DMS 273 treated with DMSO at 0.1 percent for 48 hours (cell line): ENCODE data around the gene CYP11A1.

Experiments
- DNase-seq: peaks from one replicate; lab custom pipeline; 2025; lab: John Stamatoyannopoulos, UW

The CYP11A1 gene

GRCh38 chr15:74388363-74388951 is 21.0 kb upstream of the CYP11A1 start:
- no peak for DNase-seq

DNA sequence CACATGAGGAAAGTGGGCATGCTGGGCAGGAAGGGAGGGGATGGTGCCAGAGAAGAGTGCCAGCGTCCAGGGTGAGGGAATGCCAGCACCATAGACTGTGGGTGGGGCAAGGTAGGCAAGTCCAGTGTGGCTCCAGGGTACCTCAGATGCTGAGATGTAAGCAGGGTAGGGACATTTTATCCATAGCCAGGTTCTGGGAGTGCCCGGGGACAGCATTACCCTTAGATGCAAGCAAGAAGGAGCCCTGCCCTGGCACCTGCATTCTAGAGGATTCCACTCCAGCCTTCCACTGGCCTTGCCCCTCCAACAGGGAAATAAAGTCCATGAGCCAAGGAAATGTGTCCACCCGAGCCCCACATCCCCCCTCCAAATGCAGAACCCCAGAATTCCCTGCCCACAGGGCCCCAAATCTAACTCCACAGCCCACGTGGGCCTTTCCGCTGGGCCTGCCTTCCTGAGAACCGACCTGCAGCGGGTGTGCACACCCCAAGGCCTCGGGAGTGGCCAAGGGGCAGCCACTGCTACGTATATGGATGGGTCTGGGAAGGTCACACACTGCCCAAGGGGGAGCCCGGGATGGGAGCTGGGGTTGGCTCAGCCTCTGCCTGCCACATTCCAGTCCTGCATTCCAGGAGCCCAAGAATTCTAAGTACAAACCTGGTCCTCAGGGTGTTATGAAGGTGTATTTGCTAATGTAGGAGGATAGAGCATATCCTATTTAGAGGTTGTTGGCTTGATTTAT is 20.3 kb upstream of the CYP11A1 start:
- DNase-seq: no peak

DNA sequence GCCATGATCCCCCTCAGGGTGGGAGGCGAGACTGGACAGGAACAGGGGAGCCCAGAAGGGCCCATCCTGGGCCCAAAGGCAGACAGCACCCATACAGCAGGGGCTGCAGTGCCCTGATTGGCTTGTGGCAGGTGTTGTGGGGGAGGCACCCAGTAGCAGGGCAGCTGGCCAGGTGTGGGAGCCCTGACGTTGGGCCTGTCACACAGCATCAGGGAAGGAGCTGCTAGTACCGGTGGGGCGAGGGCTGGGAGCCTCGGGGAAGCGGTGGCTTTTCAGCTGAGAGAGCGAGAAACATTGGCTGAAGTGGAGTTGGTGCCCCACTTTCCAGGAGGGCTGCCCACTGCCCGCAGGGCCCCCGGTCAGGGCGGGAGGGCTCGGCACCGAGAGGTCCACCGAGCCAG is 19.7 kb upstream of the CYP11A1 start:
- DNase-seq: no peak

DNA sequence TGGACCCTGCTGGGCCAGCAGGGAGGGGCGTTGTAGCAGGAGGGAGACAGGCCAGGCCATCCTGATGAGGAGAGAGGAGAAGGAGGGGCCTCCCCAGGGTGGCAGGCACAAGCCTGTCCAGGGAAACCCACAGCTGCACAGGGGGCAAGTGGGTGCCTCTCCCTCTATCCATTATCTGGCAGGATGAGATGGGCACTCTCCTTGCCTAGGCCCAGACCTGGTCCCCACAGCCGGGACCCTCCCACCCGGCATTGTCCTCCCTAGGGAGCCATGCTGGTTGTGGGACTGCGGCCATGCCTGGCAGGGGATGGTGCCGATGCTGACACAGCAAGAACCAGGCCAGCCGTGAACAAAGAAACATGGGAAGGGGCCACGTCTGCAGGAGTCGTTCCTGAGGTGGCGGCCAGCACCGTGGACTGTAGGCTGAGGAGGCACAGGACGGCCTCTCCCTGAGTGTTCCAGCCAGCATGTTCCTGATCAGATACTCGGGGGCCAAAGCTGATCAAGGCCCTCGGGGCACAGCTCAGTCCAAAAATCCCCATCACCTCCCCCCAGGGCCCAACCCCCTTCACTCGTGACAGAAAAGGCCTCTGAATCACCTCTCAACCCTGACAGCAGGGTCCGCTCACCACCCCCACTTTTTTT is 19.2 kb upstream of the CYP11A1 start:
- DNase-seq: no peak

GRCh38 chr15:74385733-74386132 is 18.3 kb upstream of the CYP11A1 start:
- DNase-seq: no peak

DNA sequence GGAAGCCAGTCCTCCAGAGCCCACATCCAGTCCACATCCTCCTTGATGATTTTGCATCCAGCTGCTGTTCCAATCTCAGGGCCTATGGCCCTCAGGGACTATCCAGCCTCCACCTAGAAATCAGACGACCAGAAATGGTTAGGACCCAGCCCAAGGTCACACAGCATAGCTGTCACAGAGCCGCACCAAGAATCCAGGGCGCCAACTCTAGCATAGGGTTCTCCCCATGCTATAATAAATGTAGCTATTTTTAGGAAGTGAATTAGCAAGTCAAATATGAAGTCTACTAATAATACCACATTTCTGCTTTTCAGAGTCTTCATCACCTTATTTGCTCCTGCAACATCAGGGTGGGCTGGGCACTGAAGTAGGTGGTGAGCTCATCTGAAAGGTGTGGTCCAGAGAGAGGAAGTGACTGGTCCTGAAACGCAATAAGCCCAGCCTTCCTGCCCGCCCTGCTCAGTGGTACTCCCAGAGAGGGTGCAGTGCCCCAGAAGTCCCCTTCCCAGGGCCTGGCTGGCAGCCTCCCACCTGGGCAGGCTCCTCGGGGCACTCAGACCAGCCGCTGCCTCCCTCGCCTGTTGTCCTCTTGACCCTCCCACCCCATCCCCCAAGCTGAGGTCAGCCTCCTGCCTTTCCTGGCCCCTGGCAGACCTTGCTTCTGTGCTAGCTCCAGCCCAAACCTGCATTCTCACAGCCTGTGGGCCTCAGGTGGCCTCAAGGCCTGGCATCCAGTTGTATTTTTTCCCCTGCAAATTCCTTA is 17.6 kb upstream of the CYP11A1 start:
- no peak for DNase-seq

- no peak for DNase-seq
These were observed 17.1 kb upstream of the CYP11A1 start for GRCh38 chr15:74384566-74384880.

DNA sequence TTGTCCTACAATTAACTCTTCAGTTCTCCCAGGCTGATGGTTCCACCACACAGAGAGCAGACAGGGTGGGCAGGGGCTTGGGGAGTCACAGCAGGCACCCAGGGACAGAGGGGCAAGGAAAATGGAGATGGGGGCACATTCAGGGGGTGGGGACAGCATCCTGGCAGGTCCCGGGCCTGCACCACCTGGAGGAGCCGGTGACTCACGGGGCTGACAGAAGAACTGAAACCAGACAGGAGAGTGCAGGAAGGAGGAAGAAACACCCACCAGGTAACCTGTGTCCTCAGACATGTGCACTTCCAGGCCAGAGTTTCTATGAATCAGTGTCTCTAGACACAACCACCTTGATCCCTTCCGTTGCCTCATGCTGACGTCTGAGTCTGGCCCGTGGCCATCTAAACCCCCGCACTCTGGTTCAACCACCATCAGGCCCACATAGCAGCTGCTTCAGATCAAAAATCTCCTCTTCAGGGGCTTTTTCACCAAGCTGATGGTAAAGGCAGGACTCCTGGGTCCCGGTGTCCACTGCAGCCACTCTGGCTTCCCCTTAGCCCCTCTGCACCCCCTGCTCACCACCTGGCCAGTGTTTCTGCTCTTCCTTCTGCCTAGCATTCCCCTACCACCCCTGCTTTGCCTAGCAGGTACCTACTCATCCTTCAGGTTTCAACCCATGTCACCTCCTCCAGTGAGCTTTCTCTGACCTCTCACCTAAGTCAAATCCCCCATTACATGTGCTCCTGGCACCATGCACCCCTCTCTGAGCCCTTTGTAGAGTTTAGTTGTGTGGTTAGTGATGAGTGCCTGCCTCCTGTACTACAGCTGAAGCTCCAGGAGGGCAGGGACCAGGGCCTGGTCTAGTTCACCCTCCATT is 16.5 kb upstream of the CYP11A1 start:
- no peak for DNase-seq

DNA sequence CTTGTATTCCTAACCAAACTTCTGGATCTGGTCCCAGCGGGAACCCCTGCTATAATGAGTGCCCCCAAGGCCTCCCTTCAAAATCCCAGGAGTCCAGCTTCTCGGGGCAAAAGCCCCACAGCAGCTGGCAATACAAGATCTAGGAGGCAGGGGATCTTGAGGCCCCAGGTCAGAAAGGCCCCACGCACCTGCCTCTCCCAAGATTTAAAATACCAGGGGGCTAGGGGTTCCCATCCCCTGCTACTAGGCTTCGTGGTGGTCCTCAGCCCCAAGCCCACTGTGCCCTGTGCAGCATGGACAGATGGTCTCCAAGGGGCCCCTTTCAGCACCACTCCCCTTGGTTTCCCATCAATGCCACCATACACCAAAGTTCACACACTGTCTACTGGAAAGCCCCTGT is 15.8 kb upstream of the CYP11A1 start:
- DNase-seq: no peak

GRCh38 chr15:74382004-74382816 is 14.8 kb upstream of the CYP11A1 start:
- no peak for DNase-seq

DNA sequence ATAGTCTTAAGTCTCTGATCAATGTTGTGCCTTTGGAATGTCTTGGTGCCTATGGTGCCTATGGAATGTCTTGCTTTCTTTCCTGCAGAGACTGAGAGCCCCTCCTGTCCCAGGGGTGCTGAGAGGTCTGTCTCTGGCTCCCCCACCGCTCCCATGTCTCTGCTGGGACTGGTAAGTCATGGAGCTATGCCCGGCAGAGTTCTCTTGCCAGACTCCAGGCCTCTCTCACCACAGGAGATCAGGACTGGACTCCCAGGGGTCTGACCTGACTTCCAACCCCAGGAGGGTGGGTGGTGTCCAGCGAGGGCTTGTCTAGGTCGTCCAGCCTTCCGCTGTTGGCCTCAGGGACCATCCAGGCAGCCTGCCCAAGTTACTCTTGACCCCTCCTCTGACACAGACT is 14.0 kb upstream of the CYP11A1 start:
- DNase-seq: no peak

DNA sequence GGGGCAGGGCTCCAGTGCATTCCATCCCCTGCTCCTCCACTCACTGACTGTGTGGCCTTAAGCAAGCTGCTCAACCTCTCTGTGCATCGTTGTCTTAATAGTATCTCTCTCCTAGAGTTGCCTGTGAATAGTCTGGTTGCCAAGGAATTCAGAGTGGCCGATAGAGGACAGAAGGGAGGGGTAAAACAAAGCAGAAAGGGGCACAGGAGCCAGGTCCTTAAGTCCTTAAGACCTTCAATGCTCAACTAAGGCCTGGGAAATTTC is 13.7 kb upstream of the CYP11A1 start:
- no peak for DNase-seq

DNA sequence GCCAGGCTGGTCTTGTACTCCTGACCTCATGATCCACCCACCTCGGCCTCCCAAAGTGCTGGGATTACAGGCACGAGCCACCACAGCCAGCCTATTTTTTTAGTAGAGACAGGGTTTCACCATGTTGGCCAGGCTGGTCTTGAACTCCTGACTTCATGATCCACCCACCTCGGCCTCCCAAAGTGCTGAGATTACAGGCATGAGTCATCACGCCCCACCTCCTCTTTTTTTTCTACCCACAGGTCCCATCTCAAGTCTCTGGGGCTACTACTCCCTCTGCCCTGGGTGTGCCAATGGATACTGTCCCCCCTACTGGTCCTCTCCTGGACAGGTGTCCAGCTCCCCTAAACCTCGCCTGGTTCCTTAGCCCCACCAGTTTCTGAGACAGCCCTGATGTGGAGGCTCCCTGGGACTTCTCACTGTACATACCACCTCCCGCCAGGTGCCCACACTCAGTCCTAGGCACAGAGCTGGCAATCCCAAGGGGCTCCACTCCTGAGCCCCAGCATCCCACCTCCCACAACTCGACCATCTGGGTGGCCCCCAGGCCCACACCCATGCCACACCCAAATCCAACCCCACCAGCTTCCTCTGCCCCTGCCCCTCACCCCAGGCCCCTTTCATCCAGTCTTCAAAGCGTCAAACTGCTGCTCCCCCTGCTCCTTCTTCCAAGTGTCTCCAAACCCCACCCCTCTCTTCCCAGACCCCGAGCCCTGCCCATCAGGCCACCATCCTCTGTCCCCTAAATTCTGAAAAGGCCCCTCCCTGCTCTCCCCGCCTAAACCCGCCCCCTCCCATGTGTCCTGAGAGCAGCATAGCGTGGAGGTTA is 13.1 kb upstream of the CYP11A1 start:
- DNase-seq: no peak

DNA sequence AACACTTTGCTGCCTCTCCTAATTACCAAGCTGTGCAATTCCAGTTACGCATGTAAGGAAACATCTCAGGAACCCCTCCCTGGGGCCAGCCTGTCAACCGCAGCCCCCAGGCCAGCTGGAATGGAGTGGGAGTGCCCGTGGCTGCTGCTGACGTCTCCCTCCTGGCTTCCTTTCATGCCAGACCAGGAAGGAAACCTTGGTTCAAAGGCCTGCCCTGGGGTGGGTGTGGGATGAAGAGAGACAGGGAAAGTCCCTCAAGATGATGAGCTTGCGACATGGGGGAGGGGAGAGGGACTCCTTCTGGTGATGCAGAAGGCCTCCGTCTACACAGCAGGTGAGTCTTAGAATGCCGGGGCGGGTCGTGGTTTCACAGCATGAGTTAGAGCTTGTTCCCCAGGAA is 11.4 kb upstream of the CYP11A1 start:
- DNase-seq: no peak

DNA sequence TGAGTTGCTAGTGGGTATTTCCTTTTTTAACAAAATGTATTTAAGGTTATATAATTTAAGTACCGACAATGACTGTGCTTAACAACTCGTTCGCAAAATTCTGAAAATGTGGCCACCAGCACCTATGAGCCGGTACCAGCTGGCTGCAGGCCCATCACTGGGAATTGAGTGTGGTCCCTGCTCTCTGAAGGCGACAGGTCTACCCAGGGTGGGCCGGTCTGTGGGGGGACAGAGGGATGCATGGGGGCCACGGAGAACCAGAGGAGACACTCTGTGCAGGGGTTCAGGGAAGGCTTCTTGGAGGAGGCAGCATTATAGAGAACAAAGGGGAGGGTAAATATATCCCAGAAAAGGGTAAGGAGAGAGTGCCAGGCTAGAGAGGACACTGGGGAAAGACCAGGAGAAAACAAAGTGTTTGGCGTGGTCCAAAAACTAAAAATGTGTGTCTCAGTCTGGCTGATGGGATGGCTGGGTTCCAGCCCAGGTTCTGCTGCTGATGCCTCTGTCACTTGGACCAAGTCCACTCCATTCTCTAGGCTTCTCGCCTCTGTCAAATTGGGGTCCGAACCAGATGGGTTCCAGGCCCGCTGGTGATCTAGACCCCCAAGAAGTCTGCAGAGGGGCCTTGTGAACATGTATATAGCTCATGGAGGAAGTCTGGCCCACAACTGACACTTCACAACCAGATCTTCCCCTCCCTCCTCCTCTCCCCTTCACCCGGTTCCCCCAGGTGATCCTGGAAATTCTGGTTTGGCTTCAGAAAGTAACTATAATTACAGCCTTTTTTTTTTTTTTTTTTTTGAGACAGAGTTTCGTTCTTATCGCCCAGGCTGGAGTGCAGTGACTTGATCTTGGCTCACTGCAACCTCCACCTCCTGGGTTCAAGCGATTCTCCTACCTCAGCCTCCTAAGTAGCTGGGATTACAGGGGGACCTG is 10.7 kb upstream of the CYP11A1 start:
- DNase-seq: no peak

DNA sequence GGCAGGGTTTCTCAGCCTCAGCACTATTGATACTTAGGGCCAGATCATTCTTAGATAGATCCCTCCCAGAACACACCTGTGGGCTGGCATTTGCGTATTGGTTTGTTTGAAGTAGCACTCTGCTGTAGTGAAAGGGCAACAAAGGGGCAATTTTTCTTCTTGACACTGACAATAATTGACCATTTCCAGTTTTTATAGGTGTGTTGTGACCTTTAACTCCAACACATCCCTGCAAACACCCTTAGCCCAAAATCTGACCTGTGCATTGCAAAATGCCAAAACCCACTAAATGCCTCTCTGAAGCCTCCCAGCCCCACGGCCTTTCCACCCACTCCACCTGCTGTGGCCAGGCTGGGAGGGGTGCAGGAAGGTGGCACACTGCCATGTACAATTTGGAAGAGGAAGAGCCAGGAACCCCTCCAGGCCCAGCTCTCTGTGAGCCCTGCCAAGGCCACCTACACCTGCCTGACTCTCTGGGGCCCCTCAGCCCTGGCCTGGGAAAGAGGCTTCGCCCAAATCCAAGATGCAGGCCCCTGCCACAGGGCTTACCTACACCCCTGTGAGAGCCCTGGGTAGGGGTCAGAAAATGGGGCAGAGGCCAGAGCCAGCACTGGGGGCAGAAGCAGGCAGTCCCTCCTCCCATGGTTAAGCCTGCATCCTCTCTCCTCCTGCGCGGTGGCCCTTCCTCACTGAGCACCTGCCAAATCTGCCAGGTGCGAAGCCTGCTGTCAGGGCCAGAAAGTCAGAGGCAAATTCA is 9.6 kb upstream of the CYP11A1 start:
- DNase-seq: no peak

GRCh38 chr15:74376226-74376625 is 8.8 kb upstream of the CYP11A1 start:
- DNase-seq: no peak

DNA sequence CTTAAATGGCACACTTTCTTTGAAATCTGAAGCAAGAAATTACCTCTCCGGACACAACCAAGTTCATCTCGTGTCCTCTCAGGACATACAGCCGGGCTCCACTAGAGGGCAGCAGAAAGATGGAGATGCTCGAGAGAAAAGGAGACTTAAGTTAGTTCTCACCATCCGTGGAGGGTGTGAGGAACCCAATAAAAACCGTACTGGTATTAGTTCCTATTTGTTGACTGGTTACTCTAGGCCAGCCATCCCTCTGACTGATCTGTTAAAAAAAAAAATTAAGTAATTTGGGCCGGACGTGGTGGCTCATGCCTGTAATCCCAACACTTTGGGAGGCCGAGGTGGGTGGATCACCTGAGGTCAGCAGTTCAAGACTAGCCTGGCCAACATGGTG is 7.9 kb upstream of the CYP11A1 start:
- DNase-seq: peak; percentile 26
